Measurements from ENCODE around the gene ARID5A.

GRCh38 chr2:96494188-96494587 lies 42.4 kb upstream of the ARID5A start:
- TF ChIP-seq CTCF (conservative IDR thresholded peaks at IDR 0.05) (no peak), ZFX (IDR thresholded peaks at IDR 0.05) (no peak)

All from C4-2B (cell line).